ENCODE results near the gene NBPF3.

DNA sequence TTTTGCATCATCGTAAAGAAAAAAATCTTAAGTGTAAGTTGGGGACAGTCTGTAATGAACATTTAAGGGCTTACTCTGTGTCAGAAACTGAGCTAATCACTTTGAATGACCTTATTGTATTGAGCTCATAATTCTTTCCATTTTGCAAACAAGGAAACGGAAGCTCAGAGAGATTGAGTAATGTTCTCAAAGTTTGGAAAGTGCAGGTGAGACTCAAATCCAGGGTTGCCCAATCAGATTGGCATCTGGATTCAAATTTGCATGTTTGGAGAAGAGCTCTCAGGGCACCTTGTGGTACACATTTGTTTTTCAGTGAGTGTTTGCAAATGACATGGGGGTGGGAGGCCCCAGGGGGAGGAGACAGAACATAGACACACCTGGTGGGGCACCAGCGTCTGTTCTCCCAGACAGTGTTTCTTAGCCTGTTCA lies 77.2 kb downstream of the NBPF3 start:
- TF ChIP-seq, protein P1, sequence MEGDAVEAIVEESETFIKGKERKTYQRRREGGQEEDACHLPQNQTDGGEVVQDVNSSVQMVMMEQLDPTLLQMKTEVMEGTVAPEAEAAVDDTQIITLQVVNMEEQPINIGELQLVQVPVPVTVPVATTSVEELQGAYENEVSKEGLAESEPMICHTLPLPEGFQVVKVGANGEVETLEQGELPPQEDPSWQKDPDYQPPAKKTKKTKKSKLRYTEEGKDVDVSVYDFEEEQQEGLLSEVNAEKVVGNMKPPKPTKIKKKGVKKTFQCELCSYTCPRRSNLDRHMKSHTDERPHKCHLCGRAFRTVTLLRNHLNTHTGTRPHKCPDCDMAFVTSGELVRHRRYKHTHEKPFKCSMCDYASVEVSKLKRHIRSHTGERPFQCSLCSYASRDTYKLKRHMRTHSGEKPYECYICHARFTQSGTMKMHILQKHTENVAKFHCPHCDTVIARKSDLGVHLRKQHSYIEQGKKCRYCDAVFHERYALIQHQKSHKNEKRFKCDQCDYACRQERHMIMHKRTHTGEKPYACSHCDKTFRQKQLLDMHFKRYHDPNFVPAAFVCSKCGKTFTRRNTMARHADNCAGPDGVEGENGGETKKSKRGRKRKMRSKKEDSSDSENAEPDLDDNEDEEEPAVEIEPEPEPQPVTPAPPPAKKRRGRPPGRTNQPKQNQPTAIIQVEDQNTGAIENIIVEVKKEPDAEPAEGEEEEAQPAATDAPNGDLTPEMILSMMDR (IDR thresholded peaks at IDR 0.05) = no peak
- no peak for TF ChIP-seq POLR2A (IDR thresholded peaks at IDR 0.05)
